Embryonic facial prominence (tissue), 1 donor: ENCODE results near the gene NBPF1.
"Not testable (repeated sequence)": the region's sequence is repeated elsewhere in the genome, so short reads cannot be mapped to it uniquely, and the experiment has no call there.

Source experiments
- DNase-seq: peaks from one replicate; pipeline ENCODE4 v3.0.0-alpha.2; 2016; ENCODE audit errors: extremely low spot score

NBPF1 gene

DNA sequence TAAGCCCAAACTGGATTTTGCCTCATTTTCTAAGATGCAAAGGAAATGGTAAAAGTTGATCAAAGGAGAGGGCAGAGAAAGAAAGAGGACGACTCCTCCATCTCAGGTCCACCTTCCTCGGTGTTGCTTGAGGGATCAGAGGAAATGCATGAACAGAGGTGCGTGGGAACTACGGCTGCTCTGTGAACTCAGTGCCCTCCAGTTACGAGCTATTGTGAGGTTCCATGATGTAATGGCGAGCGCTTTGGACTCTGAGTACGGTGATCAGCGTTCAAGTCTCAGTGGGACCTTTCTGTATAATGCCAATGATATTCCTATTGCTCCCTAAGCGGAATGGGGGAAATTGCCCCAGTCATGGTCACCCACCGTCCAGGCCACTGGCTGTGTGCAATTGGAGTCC is 60.1 kb downstream of the NBPF1 start:
- DNase-seq, result not testable (repeated sequence)

GRCh38 chr1:16550212-16550918 is 63.0 kb downstream of the NBPF1 start:
- not testable (repeated sequence) for DNase-seq

DNA sequence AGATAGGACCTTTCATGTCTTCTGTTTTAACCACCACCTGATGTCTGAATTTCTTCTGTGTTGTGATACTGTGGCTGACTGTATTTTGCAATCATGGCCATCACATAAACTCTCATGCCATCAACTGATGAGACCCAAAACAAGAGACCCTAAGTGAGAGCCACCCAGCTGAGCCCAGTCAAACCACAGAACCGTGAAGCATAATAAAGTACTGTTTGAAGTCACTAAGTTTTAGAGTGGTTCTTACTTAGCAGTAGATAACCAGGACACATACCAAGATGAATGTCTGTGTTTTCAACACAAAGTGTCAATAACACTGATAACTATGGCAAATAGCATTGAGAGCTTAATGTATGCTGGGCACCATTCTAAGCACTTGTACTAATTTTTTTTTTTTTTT is 63.8 kb downstream of the NBPF1 start:
- not testable (repeated sequence) for DNase-seq

DNA sequence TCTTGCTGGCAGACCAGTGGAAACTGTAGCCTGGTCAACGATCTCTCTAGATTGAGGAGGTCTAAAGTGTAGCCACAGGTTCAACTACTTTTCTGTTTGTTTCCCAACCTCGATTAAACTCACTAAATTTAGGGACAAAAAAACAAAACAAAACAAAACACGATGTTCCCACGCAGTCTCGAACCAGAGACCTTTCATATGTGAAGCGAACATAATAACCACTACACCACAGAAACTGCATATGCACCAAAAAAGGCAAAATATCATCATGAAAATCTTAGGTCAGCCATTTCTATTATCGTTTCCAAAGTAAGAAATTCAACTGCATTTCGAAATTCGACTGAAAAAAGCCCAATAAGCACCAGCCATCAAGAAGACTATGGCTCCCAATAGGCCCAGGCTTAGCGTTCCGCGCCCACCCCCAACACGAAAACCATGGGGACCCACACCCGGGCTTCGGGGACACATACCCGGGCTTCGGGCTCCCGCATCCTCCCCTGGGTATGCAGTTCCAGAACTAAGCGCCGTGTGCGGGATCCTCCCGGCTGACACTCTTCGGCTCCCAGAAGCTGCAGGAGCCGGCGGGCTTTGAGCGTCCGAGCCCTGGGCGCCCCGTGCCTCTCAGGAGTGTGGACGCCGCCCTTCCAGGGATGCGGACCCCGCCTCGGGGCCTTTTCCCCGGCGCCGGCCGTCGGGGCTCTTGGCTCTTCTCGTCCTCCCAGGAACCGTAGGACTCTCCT is 65.7 kb downstream of the NBPF1 start:
- DNase-seq, result not testable (repeated sequence)

- DNase-seq, result peak; percentile 27
Observed at GRCh38 chr1:16545682-16546095, 67.7 kb downstream of the NBPF1 start.

GRCh38 chr1:16540421-16540893 is 72.9 kb downstream of the NBPF1 start:
- DNase-seq, result not testable (repeated sequence)

DNA sequence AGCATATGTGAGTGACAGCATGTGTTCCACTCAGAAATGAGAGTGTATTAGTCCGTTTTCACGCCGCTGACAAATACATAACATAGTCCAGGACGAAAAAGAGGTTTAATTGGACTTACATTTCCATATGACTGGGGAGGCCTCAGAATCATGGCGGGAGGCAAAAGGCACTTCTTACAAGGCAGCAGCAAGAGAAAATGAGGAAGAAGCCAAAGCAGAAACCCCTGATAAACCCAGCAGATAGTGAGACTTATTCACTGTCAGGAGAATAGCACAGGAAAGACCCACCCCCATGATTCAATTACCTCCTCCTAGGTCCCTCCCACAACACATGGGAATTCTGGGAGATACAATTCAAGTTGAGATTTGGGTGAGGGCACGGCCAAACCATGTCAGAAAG is 75.8 kb downstream of the NBPF1 start:
- not testable (repeated sequence) for DNase-seq

GRCh38 chr1:16536796-16537195 is 76.6 kb downstream of the NBPF1 start:
- not testable (repeated sequence) for DNase-seq

- DNase-seq, result not testable (repeated sequence)
Observed at GRCh38 chr1:16535898-16536297, 77.5 kb downstream of the NBPF1 start.

GRCh38 chr1:16535487-16535886 is 77.9 kb downstream of the NBPF1 start:
- not testable (repeated sequence) for DNase-seq

DNA sequence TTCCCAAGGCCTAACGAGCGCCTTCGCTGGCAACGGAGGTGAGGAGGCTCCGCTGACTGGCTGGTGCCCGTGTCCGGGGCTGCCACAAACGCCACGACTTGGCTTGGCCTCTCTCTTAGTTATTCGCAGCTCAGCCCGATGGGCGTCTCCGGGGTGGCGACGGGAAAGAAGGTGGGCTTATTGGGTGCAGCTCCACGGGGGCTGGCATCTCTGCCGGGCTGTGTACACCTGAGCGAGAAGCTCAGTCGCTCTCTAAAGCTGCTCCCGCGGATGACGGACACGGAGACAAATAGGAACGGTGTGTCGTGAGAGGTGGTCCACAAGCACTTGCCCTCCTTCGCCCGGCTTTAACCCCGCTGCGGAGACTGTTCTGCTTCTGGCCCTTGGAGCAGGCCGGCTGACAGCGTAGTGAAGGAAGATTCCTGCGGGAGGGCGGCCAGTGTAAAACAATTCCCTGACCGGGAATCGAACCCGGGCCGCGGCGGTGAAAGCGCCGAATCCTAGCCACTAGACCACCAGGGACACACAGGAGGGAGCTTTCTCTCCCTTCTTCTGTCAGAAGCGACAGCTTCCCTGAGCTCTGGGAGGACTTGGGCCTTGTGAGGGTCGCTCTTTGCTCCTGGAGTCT is 78.4 kb downstream of the NBPF1 start:
- DNase-seq, result not testable (repeated sequence)

GRCh38 chr1:16534239-16534828 is 79.0 kb downstream of the NBPF1 start:
- not testable (repeated sequence) for DNase-seq

DNA sequence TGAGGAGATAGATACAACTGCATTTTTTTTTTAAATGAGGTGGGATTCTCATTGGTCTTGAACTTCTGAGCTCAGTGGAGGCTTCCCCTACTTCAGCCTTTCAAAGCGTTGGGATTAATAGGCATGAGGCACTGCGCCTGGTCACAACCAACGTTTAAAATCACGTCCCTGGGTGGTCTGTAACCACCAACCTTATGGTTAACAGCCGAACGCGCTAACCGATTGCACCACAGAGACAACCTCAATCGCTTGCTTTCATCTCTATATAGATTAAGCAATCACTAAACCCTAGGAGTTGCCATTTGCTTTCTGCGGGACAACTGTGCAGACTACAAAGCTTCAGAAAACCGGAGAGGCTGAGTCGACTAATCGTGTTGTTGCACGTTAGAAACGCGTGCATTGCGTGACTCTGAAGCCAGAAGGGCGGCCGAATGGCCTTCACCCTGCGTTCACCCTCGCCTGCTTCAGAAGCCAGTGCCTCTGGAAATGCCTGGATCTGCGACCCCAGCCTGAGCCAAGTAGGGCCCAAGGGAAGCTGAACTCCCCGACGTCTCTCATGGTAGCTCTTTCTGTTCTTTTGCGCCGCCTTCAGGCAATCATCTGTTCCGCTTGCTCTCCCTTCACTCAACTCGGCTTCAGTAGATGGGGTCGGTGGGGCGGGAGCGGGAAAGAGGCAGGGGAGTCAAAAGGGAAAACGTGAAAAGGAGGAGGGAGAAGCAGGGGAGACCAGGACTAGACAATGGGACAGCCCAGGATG is 81.0 kb downstream of the NBPF1 start:
- DNase-seq, result not testable (repeated sequence)

DNA sequence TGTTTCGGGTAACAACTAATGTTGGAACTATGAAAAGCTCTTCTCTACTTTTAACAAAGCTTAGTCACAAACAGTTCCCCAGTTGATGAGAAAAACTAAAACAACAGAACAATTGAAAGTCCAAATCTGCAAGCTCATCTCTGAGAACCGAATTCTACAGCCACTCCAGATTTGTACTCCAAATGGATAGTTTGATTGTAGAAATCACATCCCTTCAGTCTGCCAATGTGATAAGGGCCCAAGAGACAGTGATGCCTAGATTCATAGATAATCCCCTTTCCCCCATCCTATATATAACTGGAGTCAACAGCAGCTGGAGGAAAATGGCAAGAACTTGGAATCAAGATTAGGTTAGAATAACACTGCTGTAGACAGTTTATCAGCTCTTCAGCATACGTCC is 85.0 kb downstream of the NBPF1 start:
- DNase-seq, result not testable (repeated sequence)

- DNase-seq, result not testable (repeated sequence)
Observed at GRCh38 chr1:16525769-16526168, 87.6 kb downstream of the NBPF1 start.

GRCh38 chr1:16521679-16522078 is 91.7 kb downstream of the NBPF1 start:
- DNase-seq, result not testable (repeated sequence)

DNA sequence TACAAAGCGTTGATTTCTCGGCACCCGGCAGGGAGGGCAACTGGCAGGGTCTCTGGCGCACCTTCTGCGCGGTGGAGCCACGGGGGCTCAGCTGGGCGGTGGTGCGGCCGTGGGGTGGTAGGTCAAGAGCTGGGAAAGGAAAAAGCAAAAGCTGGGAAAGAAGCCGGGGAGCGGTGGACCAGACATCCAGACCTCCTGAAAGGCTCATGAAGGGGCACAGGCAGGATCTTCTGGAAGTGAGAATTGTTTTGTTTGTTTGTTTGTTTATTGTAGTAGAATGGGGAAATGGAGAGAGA is 92.1 kb downstream of the NBPF1 start:
- DNase-seq, result no peak

DNA sequence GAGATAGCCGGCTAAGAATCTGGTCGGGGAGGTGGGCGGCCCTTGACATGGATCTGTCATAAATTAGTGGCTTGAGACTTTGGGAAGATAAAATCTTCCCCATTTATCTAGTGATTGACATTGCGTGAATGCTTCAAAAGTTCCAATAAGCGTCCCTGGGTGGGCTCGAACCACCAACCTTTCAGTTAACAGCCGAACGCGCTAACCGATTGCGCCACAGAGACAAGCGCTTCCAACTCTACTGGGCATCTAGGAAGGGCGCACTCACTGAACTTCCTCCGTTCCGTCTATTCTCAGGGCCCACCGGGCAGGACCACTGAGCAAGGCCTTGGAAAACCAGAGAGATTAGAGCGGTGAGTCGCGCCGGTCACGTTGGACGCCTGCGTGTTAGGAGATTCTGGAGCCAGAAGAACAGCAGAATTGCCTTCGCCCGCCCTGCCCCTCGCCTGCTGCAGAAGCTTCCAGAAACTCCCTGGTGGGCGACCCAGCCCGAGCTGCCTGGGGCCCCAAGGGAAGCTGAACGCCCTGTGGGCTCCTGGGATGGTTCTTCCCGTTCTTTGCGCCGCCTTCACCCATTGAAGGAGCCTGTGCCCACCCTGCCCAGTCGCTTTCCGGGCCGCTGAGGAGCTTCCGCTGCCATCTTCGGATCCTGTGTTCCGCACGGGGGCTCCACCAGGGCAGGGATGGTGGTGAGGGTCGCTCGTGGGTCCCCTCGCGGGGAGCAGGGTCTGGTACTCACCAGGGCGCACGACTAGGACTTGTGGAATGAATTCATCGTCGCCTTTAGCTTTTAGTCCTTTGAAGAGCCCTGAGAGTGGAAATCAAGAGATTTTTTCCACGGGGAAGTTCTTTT is 92.7 kb downstream of the NBPF1 start:
- not testable (repeated sequence) for DNase-seq

- DNase-seq, result not testable (repeated sequence)
Observed at GRCh38 chr1:16519255-16519951, 94.0 kb downstream of the NBPF1 start.

- not testable (repeated sequence) for DNase-seq
Observed at GRCh38 chr1:16518913-16519254, 94.5 kb downstream of the NBPF1 start.
